DND-41 (cell line): Measurements from ENCODE around the gene NSUN5.
"Not testable (repeated sequence)": the region's sequence is repeated elsewhere in the genome, so short reads cannot be mapped to it uniquely, and the experiment has no call there.

Experiments used
- ATAC-seq: fragments of 200-7000 bp; cut with Tn5 transposase; 3 replicates; pipeline ENCODE4 v1.9.1; 2021; ENCODE audit warnings: low read depth; ENCODE audit not compliant: insufficient read depth
- DNase-seq: peaks from one replicate; pipeline ENCODE4 v3.0.0-alpha.2; 2020
- H2AFZ ChIP-seq: 2 replicates; pipeline ENCODE4 v1.6.0; 2012; ENCODE audit warnings: low read depth, low read length
- H3K27ac ChIP-seq: 2 replicates; pipeline ENCODE4 v1.5.1; 2012; ENCODE audit warnings: low read length, inconsistent platforms
- H3K27me3 ChIP-seq: fragments of 200-600 bp; sonication (generic); 2 replicates; pipeline ENCODE4 v1.6.0; 2012; ENCODE audit warnings: low read length, mild to moderate bottlenecking, inconsistent platforms; ENCODE audit not compliant: insufficient read depth, poor library complexity
- H3K36me3 ChIP-seq: 2 replicates; pipeline ENCODE4 v1.5.1; 2012; ENCODE audit warnings: low read length, inconsistent platforms; ENCODE audit not compliant: insufficient read depth
- H3K4me1 ChIP-seq: 2 replicates; pipeline ENCODE4 v1.5.1; 2012; ENCODE audit warnings: mild to moderate bottlenecking, low read length; ENCODE audit not compliant: insufficient read depth
- H3K4me2 ChIP-seq: 2 replicates; pipeline ENCODE4 v1.6.0; 2012; ENCODE audit warnings: mild to moderate bottlenecking, moderate library complexity, low read length, inconsistent platforms; ENCODE audit not compliant: insufficient read depth
- H3K4me3 ChIP-seq, 2 experiments: fragments of 200-600 bp in 1 of 2; shearing (Covaris generic) in 1 of 2; 2 replicates each; pipeline ENCODE4 v1.5.1; 2012 to 2016; ENCODE audit warnings: inconsistent platforms in 2 of 2, low read length in 2 of 2, mild to moderate bottlenecking in 2 of 2, low read depth in 1 of 2, moderate library complexity in 1 of 2
- H3K79me2 ChIP-seq: 2 replicates; pipeline ENCODE4 v1.6.0; 2012; ENCODE audit warnings: low read length, inconsistent platforms; ENCODE audit not compliant: insufficient read depth
- H3K9ac ChIP-seq: 2 replicates; pipeline ENCODE4 v1.6.0; 2012; ENCODE audit warnings: low read depth, mild to moderate bottlenecking, inconsistent platforms, low read length, moderate library complexity
- H3K9me3 ChIP-seq: 2 replicates; pipeline ENCODE4 v1.5.1; 2012; ENCODE audit warnings: low read length, moderate library complexity, mild to moderate bottlenecking, inconsistent platforms; ENCODE audit not compliant: insufficient read depth, severe bottlenecking
- H4K20me1 ChIP-seq: 2 replicates; pipeline ENCODE4 v1.6.0; 2012; ENCODE audit warnings: low read length; ENCODE audit not compliant: insufficient read depth
- CTCF ChIP-seq: IDR thresholded peaks from 2 replicates; pipeline ENCODE4 v1.5.1; 2012; ENCODE audit warnings: borderline replicate concordance, low read length, moderate library complexity, mild to moderate bottlenecking; ENCODE audit not compliant: poor library complexity, severe bottlenecking; ENCODE audit errors: extremely low read depth
- EZH2 ChIP-seq: IDR thresholded peaks from 3 replicates; pipeline ENCODE4 v1.6.1; 2012; ENCODE audit warnings: borderline replicate concordance, low read depth, mild to moderate bottlenecking, moderate library complexity, low read length, inconsistent platforms; ENCODE audit not compliant: severe bottlenecking

NSUN5 gene

GRCh38 chr7:73329861-73330581 is 21.4 kb upstream of the NSUN5 start:
- no peaks in the 10 kb centered on the region for H4K20me1 ChIP-seq
- H3K36me3 ChIP-seq, result no peaks in the 10 kb centered on the region
- no peak overlapping the region for H3K9ac ChIP-seq
- no peaks in the 10 kb centered on the region for H3K9me3 ChIP-seq
- H3K27me3 ChIP-seq, result peaks cover 3% of the 10 kb centered on the region
- H3K4me1 ChIP-seq, result no peaks in the 10 kb centered on the region
- ATAC-seq (no peak), DNase-seq (no peak)
- no peaks in the 10 kb centered on the region for H3K79me2 ChIP-seq
- no peak overlapping the region for H2AFZ ChIP-seq
- H3K4me2 ChIP-seq, result no peak overlapping the region
- no peak overlapping the region for H3K27ac ChIP-seq
- no peak overlapping the region for H3K4me3 ChIP-seq
- TF ChIP-seq EZH2, result no peak
- no peak for TF ChIP-seq CTCF

GRCh38 chr7:73328696-73329095 is 20.1 kb upstream of the NSUN5 start:
- no peak overlapping the region for H2AFZ ChIP-seq
- no peak overlapping the region for H3K9ac ChIP-seq
- H3K79me2 ChIP-seq, result no peaks in the 10 kb centered on the region
- no peaks in the 10 kb centered on the region for H3K36me3 ChIP-seq
- no peak overlapping the region for H3K27ac ChIP-seq
- H3K27me3 ChIP-seq, result peaks cover 3% of the 10 kb centered on the region
- TF ChIP-seq CTCF (no peak), EZH2 (no peak)
- H3K4me3 ChIP-seq, result no peak overlapping the region
- H3K9me3 ChIP-seq, result no peaks in the 10 kb centered on the region
- no peak for ATAC-seq
- H3K4me2 ChIP-seq, result no peak overlapping the region
- H4K20me1 ChIP-seq, result no peaks in the 10 kb centered on the region
- H3K4me1 ChIP-seq, result peaks cover 8% of the 10 kb centered on the region
- DNase-seq, result no peak

- H3K36me3 ChIP-seq, ATAC-seq, H3K27ac ChIP-seq, H2AFZ ChIP-seq, H3K9me3 ChIP-seq, H4K20me1 ChIP-seq, H3K27me3 ChIP-seq, H3K9ac ChIP-seq, H3K4me1 ChIP-seq, H3K4me3 ChIP-seq, DNase-seq, H3K79me2 ChIP-seq, H3K4me2 ChIP-seq: not testable (repeated sequence)
Observed at GRCh38 chr7:73327922-73328321, 19.3 kb upstream of the NSUN5 start, which contains the start of the genes FKBP6 and TRIM50. Gene FKBP6 (plus strand): TSS chr7:73328161. CDS start chr7:73328429, 268 bp downstream. Gene TRIM50 (minus strand): TSS chr7:73328082. CDS start chr7:73324787, 3,295 bp downstream.

- DNase-seq, H3K36me3 ChIP-seq, H3K4me3 ChIP-seq, H3K27me3 ChIP-seq, H3K4me1 ChIP-seq, ATAC-seq, H3K4me2 ChIP-seq, H3K79me2 ChIP-seq, H3K27ac ChIP-seq, H2AFZ ChIP-seq, H3K9ac ChIP-seq, H4K20me1 ChIP-seq, H3K9me3 ChIP-seq: not testable (repeated sequence)
Observed at GRCh38 chr7:73327449-73327848, 18.8 kb upstream of the NSUN5 start.

GRCh38 chr7:73325424-73325823 is 16.8 kb upstream of the NSUN5 start:
- ATAC-seq, H3K4me1 ChIP-seq: not testable (repeated sequence)

More at GRCh38 chr7:73325424-73325823, 16.8 kb upstream of the NSUN5 start:
- not testable (repeated sequence) for H3K9ac ChIP-seq, H3K4me2 ChIP-seq, H2AFZ ChIP-seq, H3K27me3 ChIP-seq, H3K36me3 ChIP-seq, H3K27ac ChIP-seq, H3K9me3 ChIP-seq, H4K20me1 ChIP-seq, H3K79me2 ChIP-seq, H3K4me3 ChIP-seq, DNase-seq
